ENCODE data around the gene CLRN2. TPM values are rescaled to one million over a fixed set of nuclear protein-coding genes. Genes with fewer than 3 reads are reported as not detected.
A peak's percentile ranks its signal among the peaks of the same experiment; 100 is the strongest.
"Not testable (repeated sequence)": the region's sequence is repeated elsewhere in the genome, so short reads cannot be mapped to it uniquely, and the experiment has no call there.

CLRN2 gene
- total and polyA plus RNA-seq, 5 experiments from 2014 or later, result not detected

DNA sequence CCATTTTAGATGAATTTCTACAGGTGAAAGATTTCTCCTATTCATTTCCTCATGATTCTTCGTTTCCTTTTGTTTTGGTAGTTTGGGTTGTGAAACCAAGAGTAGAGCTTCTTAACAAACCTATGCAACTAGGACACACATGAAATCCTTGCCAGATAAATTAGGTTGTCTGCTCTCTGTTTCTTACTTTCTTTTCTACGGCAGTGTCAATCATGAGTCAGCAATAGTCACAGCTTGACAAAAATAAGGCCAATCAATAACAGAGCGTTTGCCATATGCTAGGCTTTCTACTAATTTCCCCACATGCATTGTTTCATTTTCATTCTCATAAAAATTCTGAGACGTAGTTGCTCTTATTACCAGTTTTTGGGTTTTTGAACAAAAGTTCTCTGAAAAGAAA is 20.3 kb downstream of the CLRN2 start:
- no peak for ATAC-seq
- POLR2A ChIA-PET, result no interaction called here
- no peak for DNase-seq
- H3K27me3 Mint-ChIP-seq, result peaks cover 1 to 6% (median 5%) of the 10 kb centered on the region in 5 donors
- H3K4me1 Mint-ChIP-seq, result peaks cover 0 to 2% (median 0%) of the 10 kb centered on the region in 4 donors
- no peaks in the 10 kb centered on the region for H3K9me3 Mint-ChIP-seq
- H3K36me3 Mint-ChIP-seq, result no peaks in the 10 kb centered on the region
- no peak overlapping the region for H3K4me3 Mint-ChIP-seq
- H3K27ac Mint-ChIP-seq, result no peak overlapping the region

DNA sequence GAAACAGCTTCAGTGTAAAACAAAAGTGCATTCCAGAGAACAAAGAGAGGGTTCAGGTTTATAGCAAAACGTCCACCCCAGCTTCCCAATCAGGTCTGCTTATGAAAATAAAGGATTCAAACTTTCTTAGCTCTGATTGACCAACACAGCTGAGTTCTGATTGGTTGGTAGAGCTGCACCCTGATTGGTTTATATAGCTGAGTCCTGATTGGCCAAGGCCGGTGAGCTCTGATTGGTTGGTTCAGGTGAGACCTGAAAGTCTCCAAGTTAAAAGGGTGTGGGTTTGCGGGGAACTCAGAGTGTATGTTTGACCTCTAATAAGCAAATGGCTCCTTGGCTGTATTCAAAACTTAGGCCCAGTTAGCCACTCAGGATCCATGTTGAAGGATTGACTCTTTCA is 20.9 kb downstream of the CLRN2 start:
- POLR2A ChIA-PET, result no interaction called here
- no peaks in the 10 kb centered on the region for H3K36me3 Mint-ChIP-seq
- no peak for DNase-seq
- H3K9me3 Mint-ChIP-seq, result no peaks in the 10 kb centered on the region
- H3K4me1 Mint-ChIP-seq, result peaks cover 0 to 2% (median 0%) of the 10 kb centered on the region in 4 donors
- ATAC-seq, result no peak
- H3K27me3 Mint-ChIP-seq, result peaks cover 1 to 6% (median 4%) of the 10 kb centered on the region in 5 donors
- H3K27ac Mint-ChIP-seq, result no peak overlapping the region
- no peak overlapping the region for H3K4me3 Mint-ChIP-seq

DNA sequence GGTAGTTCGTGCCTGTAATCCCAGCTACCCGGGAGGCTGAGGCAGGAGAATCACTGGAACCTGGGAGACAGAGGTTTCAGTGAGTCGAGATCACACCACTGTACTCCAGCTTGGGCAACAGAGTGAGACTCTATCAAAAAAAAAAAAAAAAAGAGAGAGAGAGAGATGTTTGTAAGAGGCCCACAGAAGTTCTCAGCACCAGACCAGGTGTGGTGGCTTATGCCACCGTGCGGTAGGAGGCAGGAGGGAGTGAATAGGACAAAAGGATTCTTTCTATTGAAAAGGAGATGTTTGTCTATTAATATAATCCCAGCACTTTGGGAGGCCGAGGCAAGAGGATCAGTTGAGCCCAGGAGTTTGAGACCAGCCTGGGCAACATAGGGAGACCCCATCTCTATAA is 22.1 kb downstream of the CLRN2 start:
- POLR2A ChIA-PET, ATAC-seq, H3K36me3 Mint-ChIP-seq, H3K4me1 Mint-ChIP-seq, H3K27ac Mint-ChIP-seq, H3K4me3 Mint-ChIP-seq, H3K27me3 Mint-ChIP-seq, H3K9me3 Mint-ChIP-seq, DNase-seq: not testable (repeated sequence)

DNA sequence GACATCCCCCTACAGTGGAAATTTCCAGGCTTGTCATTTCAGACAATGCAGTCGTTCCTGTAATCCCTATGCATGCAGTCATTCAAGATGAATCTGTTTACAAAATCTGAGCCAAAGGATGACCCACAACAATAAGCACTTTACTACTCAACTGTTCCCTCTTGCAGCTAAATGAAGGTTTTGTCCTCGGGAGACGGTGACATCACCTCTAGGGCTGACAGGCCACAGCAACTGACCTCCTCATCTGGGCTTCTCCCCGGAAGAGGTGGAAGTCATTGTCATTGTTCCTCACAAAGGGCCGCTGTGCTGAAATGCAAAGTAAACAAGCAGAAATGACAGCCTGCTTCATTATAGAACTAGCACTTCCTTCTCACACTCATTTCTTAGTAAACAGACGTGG is 29.2 kb downstream of the CLRN2 start:
- DNase-seq, result no peak
- Mint-ChIP-seq H3K36me3 (no peaks in the 10 kb centered on the region), H3K4me1 (peaks cover 0 to 3% (median 1%) of the 10 kb centered on the region in 4 donors), H3K9me3 (no peaks in the 10 kb centered on the region), H3K27ac (no peak overlapping the region), H3K4me3 (no peak overlapping the region), H3K27me3 (peaks cover 7 to 16% (median 10%) of the 10 kb centered on the region in 5 donors)
- ATAC-seq, result no peak
- POLR2A ChIA-PET, result no interaction called here

DNA sequence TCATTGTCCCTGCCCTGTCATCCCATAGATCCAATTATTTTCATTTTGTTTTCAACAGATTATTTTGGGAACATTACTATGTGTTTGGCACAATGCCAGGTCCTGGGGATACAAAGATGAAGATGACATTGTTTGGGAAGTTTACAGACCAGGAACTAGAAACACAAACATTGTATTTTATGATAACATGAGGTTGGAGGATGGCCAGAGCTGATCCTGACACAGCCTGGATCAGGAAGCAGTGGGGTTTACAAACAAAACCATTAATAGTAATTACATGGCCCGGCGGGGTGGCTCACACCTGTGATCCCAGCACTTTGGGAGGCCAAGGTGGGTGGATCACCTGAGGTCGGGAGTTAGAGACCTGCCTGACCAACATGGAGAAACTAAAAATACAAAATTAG is 29.9 kb downstream of the CLRN2 start:
- H3K4me1 Mint-ChIP-seq, result peaks cover 0 to 6% (median 1%) of the 10 kb centered on the region in 4 donors
- POLR2A ChIA-PET, result no interaction called here
- H3K27ac Mint-ChIP-seq, result peak overlapping the region in 1 of 10 donors; percentile 18
- no peaks in the 10 kb centered on the region for H3K9me3 Mint-ChIP-seq
- H3K4me3 Mint-ChIP-seq, result no peak overlapping the region
- DNase-seq (no peak), ATAC-seq (no peak)
- peaks cover 7 to 16% (median 10%) of the 10 kb centered on the region in 5 donors for H3K27me3 Mint-ChIP-seq
- H3K36me3 Mint-ChIP-seq, result no peaks in the 10 kb centered on the region

DNA sequence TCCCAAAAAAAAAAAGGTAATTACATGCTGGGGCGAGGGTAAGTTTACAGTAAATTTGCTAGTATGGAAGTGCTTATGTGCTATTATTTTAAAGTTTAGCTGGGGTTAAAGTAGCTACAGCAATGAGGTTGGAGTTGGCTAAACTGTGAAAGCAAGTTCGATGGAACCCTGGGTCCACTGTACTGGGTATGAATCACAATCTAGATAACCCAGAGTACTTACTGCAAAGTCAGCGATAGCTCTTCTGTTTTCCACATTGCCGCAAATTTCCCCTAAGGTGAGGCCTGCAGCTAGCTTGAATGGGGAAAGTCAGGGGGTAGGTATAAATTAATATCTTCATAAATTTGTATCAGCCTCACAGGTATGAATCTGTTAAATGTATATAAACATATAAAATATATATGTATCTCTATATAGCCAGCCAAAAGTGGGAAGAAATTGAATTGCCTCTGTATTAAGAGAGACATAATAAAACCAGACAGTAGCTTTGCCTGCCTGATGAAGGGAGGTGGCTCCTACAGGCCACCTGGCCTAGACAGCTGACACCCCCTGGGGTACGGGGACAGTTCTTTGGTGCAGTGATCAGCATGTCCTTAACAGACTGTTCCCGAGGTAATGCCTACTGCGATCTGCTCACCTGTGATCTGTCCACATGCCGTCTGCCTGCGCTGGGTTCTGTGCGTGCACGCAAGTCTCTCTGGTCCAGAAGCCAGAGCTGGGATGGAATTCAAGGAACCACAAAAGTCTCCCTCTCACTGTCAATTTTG is 30.6 kb downstream of the CLRN2 start:
- no peak for ATAC-seq
- Mint-ChIP-seq H3K27me3 (peaks cover 6 to 18% (median 10%) of the 10 kb centered on the region in 5 donors), H3K4me1 (peaks cover 0 to 6% (median 1%) of the 10 kb centered on the region in 4 donors), H3K27ac (peak overlapping the region in 1 of 10 donors; percentile 18), H3K36me3 (no peaks in the 10 kb centered on the region), H3K9me3 (no peaks in the 10 kb centered on the region), H3K4me3 (no peak overlapping the region)
- POLR2A ChIA-PET, result no interaction called here
- no peak for DNase-seq

DNA sequence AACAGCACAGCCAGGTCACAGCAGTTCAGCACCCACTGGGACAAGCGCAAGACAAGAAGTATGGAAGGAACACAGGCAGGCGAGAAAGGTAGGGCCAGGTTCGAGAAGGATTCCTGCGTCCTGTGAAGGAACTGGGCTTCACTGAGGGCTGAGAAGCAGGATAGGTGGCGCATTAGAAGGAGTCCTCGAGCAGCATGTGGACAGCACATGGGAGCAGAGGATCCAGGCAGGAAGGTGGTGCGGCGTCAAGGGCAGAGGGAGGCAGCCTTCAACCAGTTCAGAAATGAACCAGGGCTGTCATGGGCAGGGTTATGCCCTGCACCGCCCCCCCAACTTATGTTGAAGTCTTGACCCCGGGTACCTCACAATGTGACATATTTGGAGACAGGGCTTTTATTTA is 31.3 kb downstream of the CLRN2 start:
- H3K9me3 Mint-ChIP-seq, result no peaks in the 10 kb centered on the region
- peaks cover 6 to 17% (median 9%) of the 10 kb centered on the region in 5 donors for H3K27me3 Mint-ChIP-seq
- no peaks in the 10 kb centered on the region for H3K36me3 Mint-ChIP-seq
- ATAC-seq (no peak), DNase-seq (no peak)
- POLR2A ChIA-PET, result no interaction called here
- no peak overlapping the region for H3K27ac Mint-ChIP-seq
- peaks cover 0 to 6% (median 1%) of the 10 kb centered on the region in 4 donors for H3K4me1 Mint-ChIP-seq
- no peak overlapping the region for H3K4me3 Mint-ChIP-seq

DNA sequence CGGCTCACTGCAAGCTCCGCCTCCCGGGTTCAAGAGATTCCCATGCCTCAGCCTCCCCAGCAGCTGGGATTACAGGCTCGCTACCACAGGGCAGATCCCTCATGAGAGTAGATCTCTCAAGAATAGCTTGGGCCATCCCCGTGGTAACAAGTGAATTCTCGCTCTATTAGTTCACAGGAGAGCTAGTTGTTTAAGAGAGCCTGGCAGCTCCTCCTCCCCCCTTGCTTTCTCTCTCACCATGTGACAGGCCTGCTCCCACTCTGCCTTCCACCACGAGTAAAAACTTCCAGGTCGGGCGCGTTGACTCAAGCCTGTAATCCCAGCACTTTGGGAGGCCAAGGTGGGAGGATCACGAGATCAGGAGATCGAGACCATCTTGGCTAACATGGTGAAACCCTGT is 31.7 kb downstream of the CLRN2 start:
- POLR2A ChIA-PET, result no interaction called here
- peaks cover 0 to 6% (median 1%) of the 10 kb centered on the region in 4 donors for H3K4me1 Mint-ChIP-seq
- DNase-seq, result no peak
- no peak overlapping the region for H3K27ac Mint-ChIP-seq
- no peaks in the 10 kb centered on the region for H3K9me3 Mint-ChIP-seq
- no peak overlapping the region for H3K4me3 Mint-ChIP-seq
- H3K27me3 Mint-ChIP-seq, result peaks cover 6 to 15% (median 8%) of the 10 kb centered on the region in 5 donors
- no peak for ATAC-seq
- no peaks in the 10 kb centered on the region for H3K36me3 Mint-ChIP-seq

DNA sequence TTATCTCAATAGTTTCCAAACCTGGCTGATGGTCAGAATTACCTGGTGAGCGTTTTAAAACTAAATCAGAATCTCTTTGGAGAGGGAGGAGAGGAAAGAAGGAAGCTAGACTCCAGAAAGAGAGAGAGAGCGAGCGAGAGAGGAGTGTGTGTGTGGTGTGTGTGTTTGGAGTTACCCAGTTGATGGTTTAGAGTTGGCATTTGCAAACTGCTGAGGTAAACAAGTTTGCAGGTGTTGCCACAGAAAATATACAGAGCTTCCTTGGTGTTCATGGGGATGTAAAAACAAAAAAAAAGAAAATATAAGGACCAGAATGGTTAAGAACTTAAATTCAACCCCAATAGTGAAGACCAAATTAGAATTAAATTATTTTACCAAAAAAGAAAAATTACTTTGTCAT is 35.6 kb downstream of the CLRN2 start:
- H3K9me3 Mint-ChIP-seq, result no peaks in the 10 kb centered on the region
- H3K4me3 Mint-ChIP-seq, result peak overlapping the region in 1 of 10 donors; percentile 42
- DNase-seq (no peak), ATAC-seq (no peak)
- H3K36me3 Mint-ChIP-seq, result no peaks in the 10 kb centered on the region
- POLR2A ChIA-PET, result no interaction called here
- H3K4me1 Mint-ChIP-seq, result peaks cover 0 to 6% (median 1%) of the 10 kb centered on the region in 4 donors
- peak overlapping the region in 2 of 10 donors; percentile 26 to 64 for H3K27ac Mint-ChIP-seq
- peaks cover 9 to 14% (median 12%) of the 10 kb centered on the region in 5 donors for H3K27me3 Mint-ChIP-seq

DNA sequence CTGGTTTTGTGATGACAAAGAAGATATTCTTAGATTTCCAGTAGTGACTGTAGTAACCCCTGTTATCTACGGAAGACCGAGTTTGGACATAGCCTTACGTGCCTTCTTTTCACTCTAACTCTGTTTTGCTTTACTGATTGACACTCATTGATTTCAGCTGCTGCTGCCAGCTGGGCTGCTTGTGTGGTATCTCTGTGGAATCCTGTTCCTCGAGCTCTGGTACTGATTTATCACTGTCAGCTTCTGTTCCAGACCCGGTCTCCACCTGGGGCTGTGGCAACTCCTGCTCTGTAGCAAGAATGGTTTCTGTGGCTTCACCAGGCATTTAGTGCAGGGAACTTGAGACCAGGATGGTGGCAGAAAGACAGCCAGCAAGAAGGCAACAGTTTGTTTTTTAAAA is 37.5 kb downstream of the CLRN2 start:
- Mint-ChIP-seq H3K27me3 (peaks cover 12 to 13% (median 13%) of the 10 kb centered on the region in 5 donors), H3K4me1 (peaks cover 0 to 6% (median under 1%) of the 10 kb centered on the region in 4 donors), H3K4me3 (no peak overlapping the region), H3K27ac (no peak overlapping the region), H3K9me3 (no peaks in the 10 kb centered on the region), H3K36me3 (no peaks in the 10 kb centered on the region)
- no peak for DNase-seq
- ATAC-seq, result no peak
- POLR2A ChIA-PET, result no interaction called here

DNA sequence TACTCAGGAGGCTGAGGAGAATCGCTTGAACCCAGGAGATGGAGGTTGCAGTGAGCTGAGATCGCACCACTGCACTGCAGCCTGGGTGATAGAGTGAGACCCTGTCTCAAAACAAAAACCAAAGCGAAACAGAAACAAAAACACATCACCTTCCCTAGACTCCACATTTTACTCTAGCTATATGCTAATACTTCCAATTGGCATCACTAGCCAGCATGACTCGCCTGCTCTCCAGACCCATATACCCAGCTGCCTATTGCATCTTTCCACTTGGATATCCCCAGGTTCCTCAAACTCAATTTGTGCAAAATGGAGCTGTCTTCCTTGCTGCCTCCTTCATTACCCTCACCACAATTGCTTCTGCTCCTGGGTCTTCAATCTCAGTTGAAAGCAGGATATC is 39.6 kb downstream of the CLRN2 start:
- Mint-ChIP-seq H3K36me3 (no peaks in the 10 kb centered on the region), H3K4me3 (no peak overlapping the region)

DNA sequence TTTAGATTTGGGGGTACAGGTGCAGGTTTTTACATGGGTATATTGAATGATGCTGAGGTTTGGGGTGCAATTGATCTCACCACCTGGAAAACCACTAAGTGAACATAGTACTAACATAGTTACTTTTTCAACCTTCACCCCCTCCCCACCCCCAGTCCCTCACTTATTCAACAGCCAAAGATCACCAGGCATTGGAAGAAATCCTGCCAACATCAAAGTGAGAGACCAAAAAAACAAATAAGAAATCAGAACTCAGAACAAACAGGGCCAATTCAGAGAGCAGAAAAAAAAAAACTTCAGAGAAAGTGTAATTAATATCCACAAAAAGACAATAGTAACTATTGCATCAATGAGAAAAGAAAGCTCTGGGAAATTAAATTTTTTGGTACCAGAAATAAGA is 41.5 kb downstream of the CLRN2 start:
- H3K4me3 Mint-ChIP-seq, result no peak overlapping the region
- H3K36me3 Mint-ChIP-seq, result no peaks in the 10 kb centered on the region
- peaks cover 10 to 13% (median 11%) of the 10 kb centered on the region in 5 donors for H3K27me3 Mint-ChIP-seq
- ATAC-seq, result no peak
- H3K9me3 Mint-ChIP-seq, result no peaks in the 10 kb centered on the region
- no peak overlapping the region for H3K27ac Mint-ChIP-seq
- POLR2A ChIA-PET, result no interaction called here
- peaks cover 0 to 2% (median 0%) of the 10 kb centered on the region in 4 donors for H3K4me1 Mint-ChIP-seq
- no peak for DNase-seq

More for the DNA sequence above, 39.6 kb downstream of the CLRN2 start:
- Mint-ChIP-seq H3K27ac (no peak overlapping the region), H3K9me3 (no peaks in the 10 kb centered on the region), H3K27me3 (peaks cover 12 to 13% (median 13%) of the 10 kb centered on the region in 5 donors), H3K4me1 (peaks cover 0 to 2% (median 0%) of the 10 kb centered on the region in 4 donors)
- no peak for DNase-seq
- no peak for ATAC-seq
- POLR2A ChIA-PET, result no interaction called here

DNA sequence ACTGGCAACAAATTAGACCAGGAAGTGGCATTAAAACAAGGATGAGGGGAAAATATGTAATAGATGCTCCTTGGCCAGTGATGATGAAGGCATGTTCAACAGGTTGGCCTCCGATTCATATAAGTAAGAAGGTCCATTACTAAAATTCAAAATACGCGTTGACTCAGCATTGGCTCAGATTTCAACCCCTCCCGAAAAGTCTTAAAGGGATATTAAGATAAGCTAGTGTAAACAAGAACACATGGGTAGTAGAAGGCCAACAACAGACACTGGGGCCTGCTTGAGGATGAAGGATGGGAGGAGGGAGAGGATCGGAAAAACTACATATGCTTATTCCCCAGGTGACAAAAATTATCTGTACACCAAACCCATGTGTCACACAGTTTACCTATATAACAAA is 42.9 kb downstream of the CLRN2 start:
- Mint-ChIP-seq H3K27ac (no peak overlapping the region), H3K27me3 (peaks cover 8 to 13% (median 11%) of the 10 kb centered on the region in 5 donors), H3K4me3 (no peak overlapping the region), H3K36me3 (no peaks in the 10 kb centered on the region), H3K9me3 (no peaks in the 10 kb centered on the region), H3K4me1 (peaks cover 0 to 2% (median 0%) of the 10 kb centered on the region in 4 donors)
- POLR2A ChIA-PET, result no interaction called here
- ATAC-seq (no peak), DNase-seq (no peak)

Data from naive thymus-derived CD8-positive, alpha-beta T cell (primary cell).